Epithelial cell of esophagus (primary cell): Measurements from ENCODE around the gene B3GNT2.
"Not testable (repeated sequence)": the region's sequence is repeated elsewhere in the genome, so short reads cannot be mapped to it uniquely, and the experiment has no call there.

Experiments used
- DNase-seq: peaks from one replicate; pipeline ENCODE4 v3.0.0; 2010; ENCODE audit warnings: low read depth
- H3K4me3 ChIP-seq: 2 replicates; pipeline ENCODE4 v1.5.1; 2011; ENCODE audit warnings: mild to moderate bottlenecking, low read length, control low read depth
- CTCF ChIP-seq: IDR thresholded peaks from 2 replicates; pipeline ENCODE4 v1.5.1; 2011; ENCODE audit warnings: low read depth, mild to moderate bottlenecking, low read length, control low read depth, inconsistent platforms; ENCODE audit not compliant: insufficient read depth; ENCODE audit errors: missing control alignments

Gene B3GNT2

GRCh38 chr2:62257466-62257865 lies 61.6 kb downstream of the B3GNT2 start:
- TF ChIP-seq CTCF: no peak
- DNase-seq: no peak
- H3K4me3 ChIP-seq: no peak overlapping the region

GRCh38 chr2:62263076-62263715 lies 67.3 kb downstream of the B3GNT2 start:
- H3K4me3 ChIP-seq: no peak overlapping the region
- DNase-seq: no peak
- TF ChIP-seq CTCF: no peak

GRCh38 chr2:62264186-62264585 lies 68.3 kb downstream of the B3GNT2 start:
- no peak for DNase-seq
- H3K4me3 ChIP-seq: no peak overlapping the region
- TF ChIP-seq CTCF: no peak

- H3K4me3 ChIP-seq: no peak overlapping the region
- no peak for DNase-seq
- TF ChIP-seq CTCF: no peak
Measured at GRCh38 chr2:62265106-62265505, 69.2 kb downstream of the B3GNT2 start.

GRCh38 chr2:62266433-62267038 lies 70.6 kb downstream of the B3GNT2 start:
- H3K4me3 ChIP-seq: no peak overlapping the region
- DNase-seq: peak; percentile 26
- no peak for TF ChIP-seq CTCF

GRCh38 chr2:62267696-62268095 lies 71.8 kb downstream of the B3GNT2 start:
- no peak overlapping the region for H3K4me3 ChIP-seq
- no peak for TF ChIP-seq CTCF
- no peak for DNase-seq

GRCh38 chr2:62268681-62269188 lies 72.8 kb downstream of the B3GNT2 start:
- not testable (repeated sequence) for H3K4me3 ChIP-seq, DNase-seq
